SK-N-SH treated with all-trans-retinoic acid at 6 μM for 48 hours (cell line): ENCODE measurements around the gene PUSL1.

Experiments used
- ATAC-seq: fragments of 200-7000 bp; cut with Tn5 transposase; 3 replicates; pipeline ENCODE4 v1.9.1; 2020; ENCODE audit warnings: mild to moderate bottlenecking, moderate library complexity
- CREB5 ChIP-seq: fragments of 250-450 bp; sonication (Bioruptor Pico); IDR thresholded peaks from 2 replicates; pipeline ENCODE4 v1.5.1; 2020; ENCODE audit warnings: low read depth, mild to moderate bottlenecking, moderate library complexity
- CSDC2 ChIP-seq: fragments of 250-450 bp; sonication (Bioruptor Pico); IDR thresholded peaks from 2 replicates; pipeline ENCODE4 v1.5.0; 2020; ENCODE audit warnings: mild to moderate bottlenecking, moderate library complexity
- CSRNP3 ChIP-seq: fragments of 250-450 bp; sonication (Bioruptor Pico); IDR thresholded peaks from 2 replicates; pipeline ENCODE4 v1.5.1; 2021; ENCODE audit warnings: mild to moderate bottlenecking, moderate library complexity
- GLIS3 ChIP-seq: fragments of 250-450 bp; sonication (Bioruptor Pico); IDR thresholded peaks from 2 replicates; pipeline ENCODE4 v1.5.0; 2020; ENCODE audit warnings: mild to moderate bottlenecking, moderate library complexity
- ISL1 ChIP-seq: fragments of 250-450 bp; sonication (Bioruptor Pico); IDR thresholded peaks from 2 replicates; pipeline ENCODE4 v2.1.2; 2022; ENCODE audit warnings: mild to moderate bottlenecking, moderate library complexity
- OSR1 ChIP-seq: fragments of 250-450 bp; sonication (Bioruptor Pico); IDR thresholded peaks from 2 replicates; pipeline ENCODE4 v1.8.0; 2022; ENCODE audit warnings: moderate library complexity, mild to moderate bottlenecking, inconsistent platforms
- PATZ1 ChIP-seq: fragments of 250-450 bp; sonication (Bioruptor Pico); IDR thresholded peaks from 2 replicates; pipeline ENCODE4 v1.8.0; 2020; ENCODE audit warnings: mild to moderate bottlenecking, moderate library complexity, borderline replicate concordance
- POU6F1 ChIP-seq: fragments of 250-450 bp; sonication (Bioruptor Pico); IDR thresholded peaks from 2 replicates; pipeline ENCODE4 v1.8.0; 2021; ENCODE audit warnings: low read depth, mild to moderate bottlenecking, moderate library complexity, borderline replicate concordance
- PPARA ChIP-seq: fragments of 250-450 bp; sonication (Bioruptor Pico); IDR thresholded peaks from 2 replicates; pipeline ENCODE4 v1.5.0; 2020; ENCODE audit warnings: mild to moderate bottlenecking, borderline replicate concordance
- RARB ChIP-seq: fragments of 250-450 bp; sonication (Bioruptor Pico); IDR thresholded peaks from 2 replicates; pipeline ENCODE4 v1.8.0; 2021; ENCODE audit warnings: mild to moderate bottlenecking, moderate library complexity
- SNAI2 ChIP-seq: fragments of 250-450 bp; sonication (Bioruptor Pico); IDR thresholded peaks from 2 replicates; pipeline ENCODE4 v1.5.0; 2020; ENCODE audit warnings: mild to moderate bottlenecking, moderate library complexity
- TCF4 ChIP-seq: fragments of 250-450 bp; sonication (Bioruptor Pico); IDR thresholded peaks from 2 replicates; pipeline ENCODE4 v1.8.0; 2021; ENCODE audit warnings: mild to moderate bottlenecking, moderate library complexity, borderline replicate concordance
- TOX ChIP-seq: fragments of 250-450 bp; sonication (Bioruptor Pico); IDR thresholded peaks from 2 replicates; pipeline ENCODE4 v1.8.0; 2021; ENCODE audit warnings: mild to moderate bottlenecking, moderate library complexity, borderline replicate concordance
- TSHZ2 ChIP-seq: fragments of 250-450 bp; sonication (Bioruptor Pico); IDR thresholded peaks from 2 replicates; pipeline ENCODE4 v1.5.0; 2020; ENCODE audit warnings: mild to moderate bottlenecking, moderate library complexity
- ZC3H10 ChIP-seq: fragments of 250-450 bp; sonication (Bioruptor Pico); IDR thresholded peaks from 2 replicates; pipeline ENCODE4 v1.5.1; 2021; ENCODE audit warnings: mild to moderate bottlenecking, moderate library complexity
- ZFP30 ChIP-seq: fragments of 450-650 bp; formaldehyde crosslinking; IDR thresholded peaks from 2 replicates; pipeline ENCODE4 v1.5.0; 2022; ENCODE audit warnings: mild to moderate bottlenecking, moderate library complexity
- ZNF565 ChIP-seq: fragments of 450-650 bp; formaldehyde crosslinking; conservative IDR thresholded peaks from 2 replicates; pipeline ENCODE4 v1.5.0; 2020; ENCODE audit warnings: low read depth, mild to moderate bottlenecking, moderate library complexity
- ZNF70 ChIP-seq: fragments of 450-650 bp; formaldehyde crosslinking; IDR thresholded peaks from 2 replicates; pipeline ENCODE4 v1.5.0; 2020; ENCODE audit warnings: mild to moderate bottlenecking, moderate library complexity

PUSL1 gene

GRCh38 chr1:1359308-1359663, 50.9 kb downstream of the PUSL1 start (continued):
- no peak for TF ChIP-seq ZC3H10 (CRISPR knock-in tag)
- no peak for TF ChIP-seq CSRNP3 (CRISPR knock-in tag)
- no peak for TF ChIP-seq ZFP30 (CRISPR knock-in tag)
- TF ChIP-seq CSDC2 (CRISPR knock-in tag): no peak
- TF ChIP-seq GLIS3 (CRISPR knock-in tag): no peak
- no peak for TF ChIP-seq CREB5 (CRISPR knock-in tag)
- no peak for TF ChIP-seq TOX (CRISPR knock-in tag)
- no peak for TF ChIP-seq SNAI2

GRCh38 chr1:1359664-1360468, 51.5 kb downstream of the PUSL1 start:
- no peak for TF ChIP-seq ISL1
- peak; percentile 75; the same call in 1 of the 2 replicates for TF ChIP-seq TCF4 (CRISPR knock-in tag)
- no peak for TF ChIP-seq PPARA (CRISPR knock-in tag)
- TF ChIP-seq OSR1 (CRISPR knock-in tag): no peak
- no peak; the same call in 1 of the 2 replicates for TF ChIP-seq TSHZ2 (CRISPR knock-in tag)
- 0 out of 2 replicates have a peak, but pooled peaks have one; percentile 10 for TF ChIP-seq ZNF565 (CRISPR knock-in tag)
- TF ChIP-seq CSRNP3 (CRISPR knock-in tag): no peak
- TF ChIP-seq POU6F1: no peak
- TF ChIP-seq PATZ1 (CRISPR knock-in tag): no peak
- TF ChIP-seq TOX (CRISPR knock-in tag): no peak
- TF ChIP-seq RARB (CRISPR knock-in tag): no peak
- 0 out of 2 replicates have a peak, but pooled peaks have one; percentile 6 for TF ChIP-seq ZNF70 (CRISPR knock-in tag)
- TF ChIP-seq SNAI2: no peak
- TF ChIP-seq, all 23 proteins: peak for 3
- peak; percentile 62 for ATAC-seq
